H1 (cell line): Measurements from ENCODE around the gene RENBP. TPM values are rescaled to one million over a fixed set of nuclear protein-coding genes. Genes with fewer than 3 reads are reported as not detected.

ENCODE experiments used
- CTCF ChIA-PET: fragments of 300-600 bp; sonication (Branson Sonifier 250); formaldehyde crosslinking; loops from one replicate; lab custom pipeline; 2021; ENCODE audit not compliant: partially characterized antibody; lab: Charles Lee
- POLR2A ChIA-PET: fragments of 300-600 bp; sonication (Branson Sonifier 250); formaldehyde crosslinking; loops from one replicate; lab custom pipeline; 2021; ENCODE audit warnings: inconsistent platforms; ENCODE audit not compliant: partially characterized antibody; lab: Charles Lee
- DNase-seq, 2 experiments: peaks; one replicate each; pipeline versions ENCODE4 v3.0.0 to v3.0.0-alpha.2; 2010 to 2022; ENCODE audit warnings: low spot score in 2 of 2, low read depth in 1 of 2, mixed read lengths in 1 of 2
- FAIRE-seq: peaks from 2 replicates; lab custom pipeline; 2011; peaks lifted over from hg19 to GRCh38; lab: Jason Lieb, UNC
- H2AFZ ChIP-seq: 2 replicates; pipeline ENCODE4 v1.8.1; 2012; ENCODE audit warnings: low read length, inconsistent platforms
- H2AK5ac ChIP-seq: 2 replicates; pipeline ENCODE4 v1.6.1; 2013; ENCODE audit warnings: low read depth, low read length
- H2BK120ac ChIP-seq: replicated peaks from 2 replicates; pipeline ENCODE3; 2013; ENCODE audit warnings: low read depth, low read length, inconsistent platforms
- H2BK12ac ChIP-seq: 2 replicates; pipeline ENCODE4 v1.6.1; 2013; ENCODE audit warnings: low read depth, low read length
- H2BK15ac ChIP-seq: 2 replicates; pipeline ENCODE4 v1.6.1; 2013; ENCODE audit warnings: low read length
- H2BK20ac ChIP-seq: 2 replicates; pipeline ENCODE4 v1.6.1; 2013; ENCODE audit warnings: low read length
- H2BK5ac ChIP-seq: 2 replicates; pipeline ENCODE4 v1.6.1; 2013; ENCODE audit warnings: low read depth, low read length
- H3K14ac ChIP-seq: 2 replicates; pipeline ENCODE4 v1.6.1; 2013; ENCODE audit warnings: inconsistent platforms; ENCODE audit not compliant: insufficient read length
- H3K18ac ChIP-seq: 2 replicates; pipeline ENCODE4 v1.6.1; 2013; ENCODE audit warnings: low read length; ENCODE audit errors: extremely low read depth
- H3K23ac ChIP-seq: 2 replicates; pipeline ENCODE4 v1.6.1; 2013; ENCODE audit warnings: inconsistent platforms; ENCODE audit not compliant: insufficient read length
- H3K23me2 ChIP-seq: 2 replicates; pipeline ENCODE4 v1.6.1; 2013; ENCODE audit warnings: low read depth, low read length
- H3K27ac ChIP-seq: 2 replicates; pipeline ENCODE4 v1.6.1; 2011; ENCODE audit warnings: low read depth, low read length, inconsistent platforms
- H3K27me3 ChIP-seq, 4 experiments: replicated peaks in 1 of 4; 1 replicate in 1 of 4; 2 replicates in 3 of 4; pipeline versions ENCODE4 v1.6.1 to v1.8.1; 2011 to 2013; ENCODE audit warnings: low read length in 3 of 4, mild to moderate bottlenecking in 3 of 4, inconsistent platforms in 2 of 4, mixed read lengths in 2 of 4, moderate library complexity in 1 of 4; ENCODE audit not compliant: control insufficient read depth in 3 of 4, insufficient read depth in 3 of 4; ENCODE audit errors: extremely low read depth in 1 of 4
- H3K36me3 ChIP-seq, 4 experiments: 2 replicates each; pipeline versions ENCODE4 v1.6.1 to v1.8.1; 2011 to 2013; ENCODE audit warnings: mild to moderate bottlenecking in 4 of 4, low read length in 3 of 4, moderate library complexity in 2 of 4, control low read depth in 1 of 4, inconsistent platforms in 1 of 4; ENCODE audit not compliant: insufficient read depth in 4 of 4, control insufficient read depth in 2 of 4
- H3K4ac ChIP-seq: replicated peaks from 2 replicates; pipeline ENCODE3; 2013; ENCODE audit warnings: low read length, low read depth, mixed read lengths, inconsistent platforms; ENCODE audit not compliant: insufficient read length
- H3K4me1 ChIP-seq, 4 experiments: replicated peaks in 1 of 4; 1 replicate in 1 of 4; 2 replicates in 3 of 4; pipeline versions ENCODE4 v1.6.1 to v1.8.1; 2011 to 2013; ENCODE audit warnings: low read length in 3 of 4, inconsistent platforms in 2 of 4, mixed read lengths in 1 of 4; ENCODE audit not compliant: insufficient read depth in 4 of 4, control insufficient read depth in 3 of 4
- H3K4me2 ChIP-seq, 2 experiments: 2 replicates each; pipeline versions ENCODE4 v1.6.1 to v1.8.1; 2011 to 2013; ENCODE audit warnings: low read depth in 2 of 2, low read length in 2 of 2, control low read depth in 1 of 2, inconsistent platforms in 1 of 2, mild to moderate bottlenecking in 1 of 2; ENCODE audit not compliant: insufficient read depth in 1 of 2
- H3K4me3 ChIP-seq, 4 experiments: fragments of 200-600, 300-600 bp in 1 of 4; sonication (generic), shearing (Covaris generic), sonication (Bioruptor Twin) in 1 of 4; 2 replicates each; pipeline versions ENCODE4 v1.5.1 to v1.8.1; 2011 to 2016; ENCODE audit warnings: low read length in 4 of 4, low read depth in 3 of 4, control low read depth in 2 of 4, inconsistent platforms in 2 of 4, mild to moderate bottlenecking in 2 of 4, mixed read lengths in 1 of 4, moderate library complexity in 1 of 4; ENCODE audit not compliant: insufficient read depth in 2 of 4; ENCODE audit errors: extremely low read depth in 1 of 4
- H3K56ac ChIP-seq: replicated peaks from 2 replicates; pipeline ENCODE3; 2013; ENCODE audit warnings: low read depth, mild to moderate bottlenecking, mixed read lengths, low read length, inconsistent platforms; ENCODE audit not compliant: insufficient read length
- H3K79me1 ChIP-seq: 2 replicates; pipeline ENCODE4 v1.6.1; 2013; ENCODE audit warnings: low read depth, low read length, control low read depth
- H3K79me2 ChIP-seq, 2 experiments: 2 replicates each; pipeline versions ENCODE4 v1.6.1 to v1.8.1; 2012 to 2013; ENCODE audit warnings: low read length in 2 of 2, mild to moderate bottlenecking in 2 of 2, inconsistent platforms in 1 of 2; ENCODE audit not compliant: insufficient read depth in 2 of 2, control insufficient read depth in 1 of 2
- H3K9ac ChIP-seq, 4 experiments: replicated peaks in 1 of 4; 1 replicate in 1 of 4; 2 replicates in 3 of 4; pipeline versions ENCODE4 v1.6.1 to v1.8.1; 2011 to 2013; ENCODE audit warnings: low read depth in 3 of 4, low read length in 3 of 4, control low read depth in 2 of 4, mild to moderate bottlenecking in 2 of 4, moderate library complexity in 2 of 4, inconsistent platforms in 1 of 4; ENCODE audit errors: extremely low read depth in 1 of 4
- H3K9me3 ChIP-seq, 2 experiments: 2 replicates each; pipeline versions ENCODE4 v1.6.1 to v1.8.1; 2012 to 2013; ENCODE audit warnings: mild to moderate bottlenecking in 2 of 2, moderate library complexity in 2 of 2, control low read depth in 1 of 2, inconsistent platforms in 1 of 2, low read depth in 1 of 2, low read length in 1 of 2, mixed read lengths in 1 of 2; ENCODE audit not compliant: insufficient read depth in 2 of 2
- H4K20me1 ChIP-seq, 2 experiments: replicated peaks in 1 of 2; 2 replicates each; pipeline versions ENCODE3 to v1.8.1; 2011 to 2013; ENCODE audit warnings: inconsistent platforms in 2 of 2, low read length in 2 of 2, mild to moderate bottlenecking in 1 of 2; ENCODE audit not compliant: insufficient read depth in 2 of 2, control insufficient read depth in 1 of 2
- H4K5ac ChIP-seq: 2 replicates; pipeline ENCODE4 v1.6.1; 2013; ENCODE audit warnings: low read length, low read depth, mixed read lengths, inconsistent platforms; ENCODE audit not compliant: insufficient read length
- H4K8ac ChIP-seq: 2 replicates; pipeline ENCODE4 v1.8.0; 2013; ENCODE audit warnings: mild to moderate bottlenecking, moderate library complexity, low read length, inconsistent platforms; ENCODE audit not compliant: insufficient read depth; ENCODE audit errors: extremely low read depth
- H4K91ac ChIP-seq: replicated peaks from 2 replicates; pipeline ENCODE3; 2013; ENCODE audit warnings: low read length, mixed read lengths, inconsistent platforms; ENCODE audit not compliant: insufficient read length
- BCL11A ChIP-seq, 2 experiments: IDR thresholded peaks; one replicate each; pipeline ENCODE4 v1.6.1; 2011; ENCODE audit warnings: low read depth in 2 of 2, low read length in 2 of 2, mild to moderate bottlenecking in 2 of 2
- EGR1 ChIP-seq: IDR thresholded peaks from 2 replicates; pipeline ENCODE4 v1.6.1; 2011; ENCODE audit warnings: low read depth, low read length, borderline replicate concordance
- EZH2 ChIP-seq: fragments of 200-600 bp; sonication (generic); IDR thresholded peaks from 2 replicates; pipeline ENCODE4 v1.7.1; 2012; ENCODE audit warnings: low read depth, mild to moderate bottlenecking, moderate library complexity, low read length, inconsistent platforms; ENCODE audit not compliant: severe bottlenecking
- KDM5A ChIP-seq: fragments of 200-600 bp; IDR thresholded peaks from 2 replicates; pipeline ENCODE4 v1.7.1; 2012; ENCODE audit warnings: mild to moderate bottlenecking, low read length, inconsistent platforms, mixed read lengths
- POU5F1 ChIP-seq: IDR thresholded peaks from 2 replicates; pipeline ENCODE4 v1.6.1; 2011; ENCODE audit warnings: low read depth, mild to moderate bottlenecking, low read length, moderate library complexity
- SUZ12 ChIP-seq: fragments of 200-600 bp; sonication (generic); IDR thresholded peaks from 2 replicates; pipeline ENCODE4 v1.6.1; 2012; ENCODE audit warnings: mild to moderate bottlenecking, inconsistent platforms, low read length, moderate library complexity, mixed read lengths
- YY1 ChIP-seq: IDR thresholded peaks from 2 replicates; pipeline ENCODE4 v1.6.1; 2011; ENCODE audit warnings: low read depth, mild to moderate bottlenecking, low read length
- WGBS, 2 experiments: shearing (Covaris generic) in 1 of 2; methylation state at CpG; one replicate each; pipeline versions ENCODE4 v1.1.6 to v1.1.7; 2013 to 2015; ENCODE audit warnings: low lambda C conversion rate in 2 of 2, mixed read lengths in 2 of 2, inconsistent platforms in 1 of 2, low coverage in 1 of 2, missing lambda C conversion rate in 1 of 2; ENCODE audit not compliant: insufficient replicate concordance in 2 of 2, insufficient coverage in 1 of 2, insufficient read length in 1 of 2; ENCODE audit errors: extremely low coverage in 1 of 2, missing lambda C conversion rate in 1 of 2; 5-methylcytosine and 5-hydroxymethylcytosine counted together
- polyA plus RNA-seq, 7 experiments: library from polyadenylated mRNA; depleted of rRNA in 3 of 7; stranded (reverse) in 5 of 7; unstranded in 2 of 7; fragments of >200 nt in 5 of 7; fragments of 200-250 nt in 2 of 7; gene quantifications; 1 replicate in 5 of 7; 2 replicates in 1 of 7; 4 replicates in 1 of 7; pipeline versions ENCODE4 v1.2.1 to v1.2.3, GENCODE V29; 2011 to 2013; ENCODE audit warnings: missing spikeins in 2 of 7, mixed read lengths in 2 of 7
- total RNA-seq: library from RNA; stranded (reverse); fragmentation: NEBNext Ultra II Directional; extraction: Animal tissue kit (Norgen Biotek cat#: 25700); gene quantifications from 2 replicates; pipeline ENCODE4 v1.2.1, GENCODE V29; 2021

The RENBP gene
- total and polyA plus RNA-seq, 2 of the 8 experiments (the other 6 are each of a cell fraction or from before 2014, with no cell fraction given): 12.4 to 21.8 TPM

GRCh38 chrX:153951683-153952372 lies 7.4 kb upstream of the RENBP start:
- no peak overlapping the region for H2AFZ ChIP-seq
- H3K23ac ChIP-seq: no peak overlapping the region
- H3K9me3 ChIP-seq: no peaks in the 10 kb centered on the region
- H3K27ac ChIP-seq: no peak overlapping the region
- H4K91ac ChIP-seq: no peak overlapping the region
- peaks cover 26 to 68% (median 49%) of the 10 kb centered on the region in 4 experiments; a peak in 7 of 8 replicates for H3K36me3 ChIP-seq
- no peak overlapping the region for H2BK15ac ChIP-seq
- no peak overlapping the region for H3K14ac ChIP-seq
- no peak overlapping the region for H4K8ac ChIP-seq
- no peak for DNase-seq
- TF ChIP-seq YY1: no peak
- no peak for TF ChIP-seq KDM5A
- no peak for TF ChIP-seq SUZ12
- TF ChIP-seq EZH2: no peak
- no peak for TF ChIP-seq EGR1
- no peak for TF ChIP-seq POU5F1
- TF ChIP-seq BCL11A (IDR thresholded peaks at IDR 0.05; ENCODE audit: low read depth in 2 of 2, low read length in 2 of 2): no peak
- H2AK5ac ChIP-seq: no peak overlapping the region
- no peak overlapping the region for H2BK12ac ChIP-seq
- no peak overlapping the region for H2BK120ac ChIP-seq
- no peak overlapping the region for H3K4me3 ChIP-seq
- H3K79me2 ChIP-seq: no peaks in the 10 kb centered on the region
- no peak overlapping the region for H3K4me2 ChIP-seq
- H3K56ac ChIP-seq: no peak overlapping the region
- H3K27me3 ChIP-seq: no peaks in the 10 kb centered on the region
- no peak overlapping the region for H3K9ac ChIP-seq
- FAIRE-seq: no peak
- H4K5ac ChIP-seq: no peak overlapping the region
- peaks cover 0 to 4% of the 10 kb centered on the region in 2 experiments for H4K20me1 ChIP-seq
- ChIA-PET CTCF (interaction anchor here (1.2 to 11.1 kb wide), 5 partner anchors 14 to 188 kb away, joined by 3 to 272 read pairs (median 5); partner anchors contain the start of genes ARHGAP4, HCFC1, NAA10 and PLXNB3), POLR2A (interaction anchor here (0.9 to 1.7 kb wide), 6 partner anchors 9 to 68 kb away, joined by 3 to 7 read pairs (median 3); partner anchors contain the start of gene ARHGAP4)
- no peak overlapping the region for H3K18ac ChIP-seq
- H3K4me1 ChIP-seq: peaks cover 0 to 11% (median 1%) of the 10 kb centered on the region in 4 experiments; a peak in 3 of 7 replicates
- H3K4ac ChIP-seq: no peak overlapping the region
- H2BK5ac ChIP-seq: no peak overlapping the region
- no peaks in the 10 kb centered on the region for H3K23me2 ChIP-seq
- 93% methylated on average over 13 of the region's 28 CpGs; no CpG with 5 or more reads in 1 of the 2 experiments for WGBS, 2 experiments
- H3K79me1 ChIP-seq: no peaks in the 10 kb centered on the region
- no peak overlapping the region for H2BK20ac ChIP-seq
